ENCODE measurements around the gene LRMDA. TPM values are rescaled to one million over a fixed set of nuclear protein-coding genes. Genes with fewer than 3 reads are reported as not detected.
"Not testable (repeated sequence)": the region's sequence is repeated elsewhere in the genome, so short reads cannot be mapped to it uniquely, and the experiment has no call there.

The LRMDA gene
- total RNA-seq, 1 experiment from 2014 or later = not detected

- H3K4me3 ChIP-seq (ENCODE audit: insufficient read depth, low read depth, low read length) = no peak overlapping the region
- H3K27me3 ChIP-seq (ENCODE audit: control insufficient read depth, insufficient read depth, low read length) = no peaks in the 10 kb centered on the region
- no peak for DNase-seq
- H3K36me3 ChIP-seq (replicated peaks; ENCODE audit: control insufficient read depth, insufficient read depth, low read length) = no peaks in the 10 kb centered on the region
These were observed 1061.5 kb downstream of the LRMDA start for GRCh38 chr10:76492678-76493472.

GRCh38 chr10:76497666-76498065, 1066.2 kb downstream of the LRMDA start:
- H3K4me3 ChIP-seq (ENCODE audit: insufficient read depth, low read depth, low read length) = no peak overlapping the region
- DNase-seq = no peak
- H3K27me3 ChIP-seq (ENCODE audit: control insufficient read depth, insufficient read depth, low read length) = no peaks in the 10 kb centered on the region
- no peaks in the 10 kb centered on the region for H3K36me3 ChIP-seq (replicated peaks; ENCODE audit: control insufficient read depth, insufficient read depth, low read length)

- Histone ChIP-seq H3K27me3 (ENCODE audit: control insufficient read depth, insufficient read depth, low read length) (no peaks in the 10 kb centered on the region), H3K4me3 (ENCODE audit: insufficient read depth, low read depth, low read length) (no peak overlapping the region), H3K36me3 (replicated peaks; ENCODE audit: control insufficient read depth, insufficient read depth, low read length) (no peaks in the 10 kb centered on the region)
- no peak for DNase-seq
These were observed 1073.4 kb downstream of the LRMDA start for GRCh38 chr10:76504823-76505222.

GRCh38 chr10:76509446-76509845, 1078.0 kb downstream of the LRMDA start:
- Histone ChIP-seq H3K4me3 (ENCODE audit: insufficient read depth, low read depth, low read length) (no peak overlapping the region), H3K27me3 (ENCODE audit: control insufficient read depth, insufficient read depth, low read length) (no peaks in the 10 kb centered on the region), H3K36me3 (replicated peaks; ENCODE audit: control insufficient read depth, insufficient read depth, low read length) (no peaks in the 10 kb centered on the region)
- DNase-seq = no peak

GRCh38 chr10:76514321-76514720, 1082.9 kb downstream of the LRMDA start:
- DNase-seq = no peak
- Histone ChIP-seq H3K27me3 (ENCODE audit: control insufficient read depth, insufficient read depth, low read length) (no peaks in the 10 kb centered on the region), H3K4me3 (ENCODE audit: insufficient read depth, low read depth, low read length) (no peak overlapping the region), H3K36me3 (replicated peaks; ENCODE audit: control insufficient read depth, insufficient read depth, low read length) (no peaks in the 10 kb centered on the region)

- H3K27me3 ChIP-seq (ENCODE audit: control insufficient read depth, insufficient read depth, low read length) = no peaks in the 10 kb centered on the region
- no peak for DNase-seq
- H3K4me3 ChIP-seq (ENCODE audit: insufficient read depth, low read depth, low read length) = no peak overlapping the region
- no peaks in the 10 kb centered on the region for H3K36me3 ChIP-seq (replicated peaks; ENCODE audit: control insufficient read depth, insufficient read depth, low read length)
These were observed 1083.4 kb downstream of the LRMDA start for GRCh38 chr10:76514869-76515268.

GRCh38 chr10:76522547-76522946, 1091.1 kb downstream of the LRMDA start:
- no peaks in the 10 kb centered on the region for H3K36me3 ChIP-seq (replicated peaks; ENCODE audit: control insufficient read depth, insufficient read depth, low read length)

GRCh38 chr10:76523246-76523645, 1091.8 kb downstream of the LRMDA start:
- Histone ChIP-seq H3K4me3 (ENCODE audit: insufficient read depth, low read depth, low read length) (no peak overlapping the region), H3K27me3 (ENCODE audit: control insufficient read depth, insufficient read depth, low read length) (no peaks in the 10 kb centered on the region), H3K36me3 (replicated peaks; ENCODE audit: control insufficient read depth, insufficient read depth, low read length) (no peaks in the 10 kb centered on the region)
- no peak for DNase-seq

More at GRCh38 chr10:76522547-76522946, 1091.1 kb downstream of the LRMDA start:
- Histone ChIP-seq H3K4me3 (ENCODE audit: insufficient read depth, low read depth, low read length) (no peak overlapping the region), H3K27me3 (ENCODE audit: control insufficient read depth, insufficient read depth, low read length) (no peaks in the 10 kb centered on the region)
- DNase-seq = no peak

- no peak for DNase-seq
- Histone ChIP-seq H3K27me3 (ENCODE audit: control insufficient read depth, insufficient read depth, low read length) (no peaks in the 10 kb centered on the region), H3K36me3 (replicated peaks; ENCODE audit: control insufficient read depth, insufficient read depth, low read length) (no peaks in the 10 kb centered on the region)
These were observed 1092.4 kb downstream of the LRMDA start for GRCh38 chr10:76523791-76524351.

GRCh38 chr10:76526833-76527232, 1095.4 kb downstream of the LRMDA start:
- H3K36me3 ChIP-seq (replicated peaks; ENCODE audit: control insufficient read depth, insufficient read depth, low read length); H3K27me3 ChIP-seq (ENCODE audit: control insufficient read depth, insufficient read depth, low read length); DNase-seq; H3K4me3 ChIP-seq (ENCODE audit: insufficient read depth, low read depth, low read length): not testable (repeated sequence)

More at GRCh38 chr10:76523791-76524351, 1092.4 kb downstream of the LRMDA start:
- no peak overlapping the region for H3K4me3 ChIP-seq (ENCODE audit: insufficient read depth, low read depth, low read length)

GRCh38 chr10:76540331-76540730, 1108.9 kb downstream of the LRMDA start:
- no peaks in the 10 kb centered on the region for H3K27me3 ChIP-seq (ENCODE audit: control insufficient read depth, insufficient read depth, low read length)
- no peaks in the 10 kb centered on the region for H3K36me3 ChIP-seq (replicated peaks; ENCODE audit: control insufficient read depth, insufficient read depth, low read length)
- H3K4me3 ChIP-seq (ENCODE audit: insufficient read depth, low read depth, low read length) = no peak overlapping the region
- no peak for DNase-seq

GRCh38 chr10:76540786-76541185, 1109.4 kb downstream of the LRMDA start:
- H3K4me3 ChIP-seq (ENCODE audit: insufficient read depth, low read depth, low read length) = no peak overlapping the region
- DNase-seq = no peak
- H3K27me3 ChIP-seq (ENCODE audit: control insufficient read depth, insufficient read depth, low read length) = no peaks in the 10 kb centered on the region
- no peaks in the 10 kb centered on the region for H3K36me3 ChIP-seq (replicated peaks; ENCODE audit: control insufficient read depth, insufficient read depth, low read length)

GRCh38 chr10:76541852-76542251, 1110.4 kb downstream of the LRMDA start:
- DNase-seq = no peak
- no peaks in the 10 kb centered on the region for H3K27me3 ChIP-seq (ENCODE audit: control insufficient read depth, insufficient read depth, low read length)
- H3K4me3 ChIP-seq (ENCODE audit: insufficient read depth, low read depth, low read length) = no peak overlapping the region
- H3K36me3 ChIP-seq (replicated peaks; ENCODE audit: control insufficient read depth, insufficient read depth, low read length) = no peaks in the 10 kb centered on the region

GRCh38 chr10:76542307-76542930, 1111.0 kb downstream of the LRMDA start:
- H3K4me3 ChIP-seq (ENCODE audit: insufficient read depth, low read depth, low read length) = no peak overlapping the region
- no peaks in the 10 kb centered on the region for H3K36me3 ChIP-seq (replicated peaks; ENCODE audit: control insufficient read depth, insufficient read depth, low read length)
- no peaks in the 10 kb centered on the region for H3K27me3 ChIP-seq (ENCODE audit: control insufficient read depth, insufficient read depth, low read length)
- no peak for DNase-seq

GRCh38 chr10:76543655-76544054, 1112.2 kb downstream of the LRMDA start:
- H3K27me3 ChIP-seq (ENCODE audit: control insufficient read depth, insufficient read depth, low read length) = 0 out of 2 replicates have a peak, but pooled peaks cover 2% of the 10 kb centered on the region
- H3K4me3 ChIP-seq (ENCODE audit: insufficient read depth, low read depth, low read length) = no peak overlapping the region
- no peaks in the 10 kb centered on the region for H3K36me3 ChIP-seq (replicated peaks; ENCODE audit: control insufficient read depth, insufficient read depth, low read length)
- DNase-seq = no peak

Measured in H7 (cell line).